ENCODE measurements around the gene GRB2.

- no peak for TF ChIP-seq CTCF (IDR thresholded peaks at IDR 0.05)
- no peak for TF ChIP-seq POLR2A (IDR thresholded peaks at IDR 0.05)
Measured at GRCh38 chr17:75325348-75325747, 80.1 kb downstream of the GRB2 start.

Measured in Peyer's patch (tissue), 4 donors.